ENCODE measurements around the gene NEK1.

NEK1 gene

GRCh38 chr4:169417629-169418282 lies 194.6 kb downstream of the NEK1 start:
- no peak for DNase-seq

DNA sequence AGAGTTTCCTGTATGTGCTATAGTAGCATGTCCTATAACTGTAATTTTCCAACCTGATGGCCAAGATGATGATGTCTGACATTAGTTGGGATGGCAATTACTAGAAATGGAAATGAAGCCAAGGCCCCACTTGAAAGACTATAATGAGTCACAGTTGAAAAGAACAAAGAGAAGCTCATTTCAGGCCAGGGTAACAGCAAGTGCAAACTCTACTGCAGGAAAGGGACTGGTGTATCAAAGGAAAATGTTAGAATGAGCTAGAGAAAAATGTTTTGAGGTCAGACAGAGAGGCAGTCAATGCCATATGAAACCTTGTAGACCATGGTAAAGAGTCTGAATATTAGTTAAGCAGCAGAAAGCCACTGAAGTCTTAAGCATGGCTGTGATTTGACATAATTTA lies 195.4 kb downstream of the NEK1 start:
- no peak for DNase-seq

DNA sequence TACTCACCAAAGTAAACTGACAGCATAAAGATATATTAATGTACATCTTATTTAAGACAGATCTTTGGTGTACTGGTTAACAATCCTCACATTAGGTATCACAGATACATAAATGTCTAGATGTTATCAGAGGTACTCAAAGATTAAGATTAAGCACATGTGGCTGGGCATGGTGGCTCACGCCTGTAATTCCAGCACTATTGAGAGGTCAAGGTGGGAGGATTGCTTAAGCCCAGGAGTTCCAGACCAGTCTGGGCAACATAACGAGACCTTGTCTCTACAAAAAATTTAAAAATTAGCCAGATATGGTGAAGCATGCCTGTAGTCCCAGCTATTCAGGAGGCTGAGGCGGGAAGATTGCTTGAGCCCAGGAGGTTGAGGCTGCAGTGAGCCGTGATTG lies 195.9 kb downstream of the NEK1 start:
- DNase-seq: no peak

GRCh38 chr4:169414913-169415312 lies 197.5 kb downstream of the NEK1 start:
- DNase-seq: no peak

DNA sequence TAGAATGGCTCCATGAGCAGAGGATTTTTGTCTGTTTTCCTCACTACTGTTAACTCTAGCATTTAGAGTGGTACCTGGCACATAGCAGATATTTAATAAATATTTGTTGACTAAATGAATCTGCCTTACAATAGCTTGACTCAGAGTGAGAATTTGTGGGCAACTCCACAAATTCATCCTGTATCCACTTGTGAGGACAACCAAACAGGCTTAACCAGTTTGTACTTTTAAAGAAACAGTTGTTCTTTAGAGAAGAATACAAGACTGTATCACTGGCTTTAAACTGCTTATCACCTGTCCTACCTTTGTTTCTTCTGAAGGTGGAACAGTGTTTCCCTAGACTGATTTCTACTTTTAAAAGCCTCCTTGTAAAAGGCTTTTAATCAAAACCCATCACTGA lies 200.3 kb downstream of the NEK1 start:
- no peak for DNase-seq

DNA sequence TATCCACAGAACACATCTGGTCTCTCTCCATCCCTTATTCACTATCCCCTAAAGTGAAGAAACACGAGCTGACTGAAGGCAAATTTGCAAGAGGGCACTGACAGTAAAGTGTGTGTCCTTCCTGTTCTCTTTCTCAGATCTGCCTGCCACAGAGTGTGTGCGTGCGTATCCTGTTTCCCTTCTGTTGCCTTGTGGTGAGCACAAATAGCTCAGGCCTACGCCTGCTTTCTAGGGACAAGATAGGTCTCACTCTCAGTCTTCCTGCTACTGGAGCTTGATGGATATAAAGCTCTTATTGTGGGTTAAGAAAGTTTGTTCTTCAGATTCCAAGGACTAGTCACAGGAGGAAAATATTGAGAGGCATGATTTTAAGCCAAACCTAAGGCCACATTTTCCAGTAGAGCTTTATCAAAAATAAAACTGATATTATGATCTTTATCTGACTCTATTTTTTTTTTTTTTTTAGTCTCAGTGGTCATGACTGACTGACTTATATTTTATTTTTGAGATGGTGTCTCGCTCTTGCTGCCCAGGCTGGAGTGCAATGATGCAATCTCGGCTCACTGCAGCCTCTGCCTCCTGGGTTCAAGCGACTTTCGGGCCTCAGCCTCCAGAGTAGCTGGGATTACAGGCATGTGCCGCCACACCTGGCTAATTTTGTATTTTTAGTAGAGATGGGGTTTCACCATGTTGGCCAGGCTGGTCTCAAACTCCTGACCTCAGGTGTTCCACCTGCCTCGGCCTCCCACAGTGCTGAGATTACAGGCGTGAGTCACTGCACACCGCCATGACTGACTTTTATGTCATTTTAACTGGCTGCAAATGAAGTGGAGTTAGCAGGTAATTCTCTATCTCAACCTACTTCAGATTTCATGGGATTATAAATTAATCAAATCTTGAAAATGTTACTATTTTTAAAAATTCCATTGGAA lies 201.3 kb downstream of the NEK1 start:
- peak; percentile 1 to 12 for DNase-seq

- no peak for DNase-seq
Measured at GRCh38 chr4:169407217-169407845, 205.1 kb downstream of the NEK1 start.

DNA sequence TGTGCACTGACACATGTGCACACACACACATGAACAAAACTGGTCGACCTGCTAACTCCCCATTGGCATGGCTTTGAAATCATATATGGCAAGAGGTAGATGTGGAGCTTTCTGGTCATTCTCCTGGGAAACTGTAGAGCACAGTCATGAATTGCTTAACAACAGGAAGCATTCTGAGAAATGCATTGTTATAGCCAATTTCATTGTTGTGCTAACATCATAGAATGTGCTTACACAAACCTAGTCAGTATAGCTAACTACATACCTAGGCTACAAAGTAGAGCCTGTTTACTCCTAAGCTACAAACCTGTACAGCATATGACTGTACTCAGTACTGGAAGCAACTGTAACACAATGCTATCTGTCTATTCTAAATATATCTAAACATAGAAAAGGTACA lies 207.4 kb downstream of the NEK1 start:
- no peak for DNase-seq

DNA sequence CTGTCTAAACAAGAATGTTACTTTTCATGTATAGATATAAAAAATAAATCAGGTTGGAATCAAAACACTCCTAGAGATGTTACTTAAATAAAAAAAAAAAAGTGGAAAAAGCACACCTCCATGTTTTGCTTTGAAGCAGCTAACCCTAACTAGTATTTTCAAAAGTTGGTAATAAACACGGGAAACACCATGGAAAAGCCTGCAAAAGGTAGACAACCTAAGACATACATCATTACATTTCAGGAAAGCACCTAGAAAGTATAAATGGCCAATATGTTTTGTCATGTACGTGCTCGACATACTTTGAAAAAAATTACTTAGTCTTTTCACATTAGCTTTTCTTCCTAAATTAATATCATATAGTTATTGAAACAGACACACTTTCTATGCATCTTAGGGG lies 211.6 kb downstream of the NEK1 start:
- DNase-seq: no peak

DNA sequence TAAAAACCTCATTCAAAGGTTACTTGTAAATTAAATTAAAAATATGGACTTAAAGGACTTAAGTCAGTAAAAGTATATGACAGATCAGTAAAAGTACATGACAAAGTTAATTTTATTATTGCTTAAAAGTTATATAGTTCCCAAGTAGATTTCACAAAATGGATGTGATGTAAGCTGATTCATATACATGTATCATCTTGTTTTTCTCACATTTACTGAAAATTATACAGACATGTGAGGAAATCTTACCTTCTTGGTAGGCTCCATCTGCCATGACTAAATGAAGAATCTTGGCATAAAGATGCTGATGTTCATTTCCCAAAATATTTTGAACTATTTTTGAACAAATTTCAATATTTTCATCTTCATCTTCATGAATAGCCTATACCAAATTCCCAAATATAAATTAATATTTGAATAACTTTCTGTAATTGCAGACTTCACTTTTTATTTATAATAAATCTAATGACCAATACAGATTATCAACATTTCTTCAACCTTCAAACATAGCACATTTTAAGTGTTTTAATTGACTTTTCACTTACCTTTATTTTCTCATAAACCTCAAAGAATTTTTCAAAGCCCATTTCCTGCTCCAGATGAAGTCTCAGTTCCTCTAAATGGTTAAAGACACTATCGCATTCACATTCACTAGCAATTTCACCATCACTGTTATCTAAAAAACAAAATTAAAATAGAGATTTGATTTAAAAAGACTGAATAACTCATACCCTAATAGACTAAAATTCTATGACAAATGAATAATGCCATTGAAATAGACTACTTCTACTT lies 212.2 kb downstream of the NEK1 start:
- DNase-seq: no peak

GRCh38 chr4:169398316-169398715 lies 214.1 kb downstream of the NEK1 start:
- DNase-seq: no peak

- no peak for DNase-seq
Measured at GRCh38 chr4:169397762-169398161, 214.6 kb downstream of the NEK1 start.

DNA sequence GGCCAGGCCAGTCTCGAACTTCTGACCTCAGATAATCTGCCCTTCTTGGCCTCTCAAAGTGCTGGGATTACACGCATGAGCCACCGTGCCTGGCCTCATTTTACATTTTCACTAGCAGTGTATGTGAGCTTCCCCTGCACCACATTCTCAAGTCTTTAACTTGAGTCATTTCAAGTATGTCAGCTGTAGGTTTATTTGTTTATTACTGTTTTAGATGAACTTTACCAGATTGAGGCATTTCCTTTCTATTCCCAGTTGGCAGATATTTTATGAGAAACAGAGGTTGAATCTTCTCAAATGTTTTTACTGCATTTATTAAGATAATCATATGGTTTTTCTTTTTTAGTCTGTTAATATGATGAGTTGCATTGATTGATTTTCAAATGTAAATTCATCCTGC lies 227.0 kb downstream of the NEK1 start:
- DNase-seq: no peak

- no peak for DNase-seq
Measured at GRCh38 chr4:169384779-169385178, 227.6 kb downstream of the NEK1 start.

GRCh38 chr4:169383724-169384123 lies 228.7 kb downstream of the NEK1 start:
- DNase-seq: no peak

GRCh38 chr4:169379688-169380087 lies 232.7 kb downstream of the NEK1 start:
- no peak for DNase-seq

DNA sequence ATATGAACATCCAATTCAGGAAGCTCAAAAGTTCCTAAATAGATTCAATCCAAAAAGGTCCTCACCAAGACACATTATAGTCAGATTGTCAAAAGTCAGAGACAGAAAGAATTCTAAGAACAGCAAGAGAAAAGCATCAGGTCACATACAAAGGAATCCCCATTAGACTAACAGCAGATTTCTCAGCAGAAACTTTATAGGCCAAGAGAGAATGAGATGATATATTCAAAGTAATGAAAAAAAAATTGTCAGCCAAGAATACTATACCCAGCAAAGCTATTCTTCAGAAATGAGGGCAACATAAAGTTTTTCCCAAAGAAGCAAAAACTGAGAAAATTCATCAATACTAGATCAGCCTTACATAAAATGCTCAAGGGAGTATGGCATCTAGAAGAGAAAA lies 235.0 kb downstream of the NEK1 start:
- no peak for DNase-seq

- no peak for DNase-seq
Measured at GRCh38 chr4:169376421-169376820, 236.0 kb downstream of the NEK1 start.

GRCh38 chr4:169372791-169373190 lies 239.6 kb downstream of the NEK1 start:
- no peak for DNase-seq

DNA sequence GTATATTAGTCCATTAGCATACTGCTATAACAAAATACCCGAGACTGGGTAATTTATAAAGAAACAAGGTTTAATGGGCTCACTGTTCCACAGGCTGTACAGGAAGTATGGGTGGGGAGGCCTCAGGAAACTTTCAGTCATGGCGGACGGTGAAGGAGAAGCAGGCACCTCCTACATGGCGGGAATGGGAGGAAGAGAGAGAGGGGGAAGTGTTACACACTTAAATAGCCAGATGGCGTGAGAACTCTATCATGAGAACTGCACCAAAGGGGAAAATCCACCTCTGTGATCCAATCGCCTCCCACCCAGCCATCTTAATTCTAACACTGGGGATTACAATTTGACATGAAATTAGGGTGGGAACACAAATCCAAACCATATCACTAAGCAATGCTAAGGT lies 242.7 kb downstream of the NEK1 start:
- no peak for DNase-seq

DNA sequence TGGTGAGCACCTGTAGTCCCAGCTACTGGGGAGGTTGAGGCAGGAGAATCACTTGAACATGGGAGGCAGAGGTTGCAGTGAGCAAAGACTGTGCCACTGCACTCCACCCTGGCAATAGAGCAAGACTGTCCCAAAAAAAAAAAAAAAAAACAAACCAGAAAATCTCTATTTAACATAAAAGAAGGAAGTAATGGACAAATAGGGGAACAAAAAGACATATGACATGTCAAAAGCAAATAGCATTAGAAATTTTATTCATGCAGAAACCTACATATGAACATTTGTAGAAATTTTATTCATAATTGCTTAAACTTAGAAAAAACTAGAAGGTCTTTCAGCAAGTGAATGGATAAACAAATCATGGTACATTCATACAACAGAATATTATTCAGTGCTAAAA lies 244.6 kb downstream of the NEK1 start:
- no peak for DNase-seq

DNA sequence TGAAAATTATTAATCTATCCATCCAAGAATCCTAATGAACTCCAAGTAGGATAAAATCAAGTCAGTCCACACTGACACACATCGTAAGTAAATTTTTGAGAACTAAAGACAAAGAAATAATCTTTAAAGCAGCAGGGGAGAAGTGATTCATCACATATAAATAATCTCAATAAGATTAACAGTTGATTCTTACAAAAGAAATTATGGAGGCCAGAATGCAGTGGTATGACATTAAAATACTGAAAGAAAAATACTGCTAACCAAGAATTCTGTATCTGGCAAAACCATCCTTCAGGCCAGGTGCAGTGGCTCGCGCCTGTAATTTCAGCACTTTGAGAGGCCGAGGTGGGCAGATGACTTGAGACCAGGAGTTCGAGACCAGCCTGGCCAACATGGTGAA lies 245.6 kb downstream of the NEK1 start:
- DNase-seq: no peak

DNA sequence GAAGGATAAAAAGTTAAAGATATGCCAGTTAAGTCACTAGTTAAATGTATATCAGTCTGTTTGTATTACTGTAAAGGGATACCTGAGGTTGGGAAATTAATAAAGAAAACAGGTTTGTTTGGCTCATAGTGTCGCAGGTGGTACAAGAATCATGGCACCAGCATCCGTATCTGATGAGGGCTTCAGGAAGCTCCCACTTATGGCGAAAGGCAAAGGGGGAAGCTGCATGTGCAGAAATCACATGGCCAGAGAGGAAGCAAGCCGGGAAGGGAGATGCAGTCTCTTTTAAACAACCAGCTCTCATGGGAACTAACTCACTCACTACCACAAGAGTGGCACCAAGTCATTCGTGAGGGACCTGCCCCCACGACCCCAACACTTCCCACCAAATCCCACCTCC lies 249.8 kb downstream of the NEK1 start:
- no peak for DNase-seq

All from hippocampal formation (tissue), 2 donors.